H1 (cell line): Measurements from ENCODE around the gene LUZP1. TPM values are rescaled to one million over a fixed set of nuclear protein-coding genes. Genes with fewer than 3 reads are reported as not detected.

Experiments
- CTCF ChIA-PET: fragments of 300-600 bp; sonication (Branson Sonifier 250); formaldehyde crosslinking; loops from one replicate; lab custom pipeline; 2021; ENCODE audit not compliant: partially characterized antibody; lab: Charles Lee
- POLR2A ChIA-PET: fragments of 300-600 bp; sonication (Branson Sonifier 250); formaldehyde crosslinking; loops from one replicate; lab custom pipeline; 2021; ENCODE audit warnings: inconsistent platforms; ENCODE audit not compliant: partially characterized antibody; lab: Charles Lee
- DNase-seq, 2 experiments: peaks; one replicate each; pipeline versions ENCODE4 v3.0.0 to v3.0.0-alpha.2; 2010 to 2022; ENCODE audit warnings: low spot score in 2 of 2, low read depth in 1 of 2, mixed read lengths in 1 of 2
- FAIRE-seq: peaks from 2 replicates; lab custom pipeline; 2011; peaks lifted over from hg19 to GRCh38; lab: Jason Lieb, UNC
- H2AFZ ChIP-seq: 2 replicates; pipeline ENCODE4 v1.8.1; 2012; ENCODE audit warnings: low read length, inconsistent platforms
- H2AK5ac ChIP-seq: 2 replicates; pipeline ENCODE4 v1.6.1; 2013; ENCODE audit warnings: low read depth, low read length
- H2BK120ac ChIP-seq: replicated peaks from 2 replicates; pipeline ENCODE3; 2013; ENCODE audit warnings: low read depth, low read length, inconsistent platforms
- H2BK12ac ChIP-seq: 2 replicates; pipeline ENCODE4 v1.6.1; 2013; ENCODE audit warnings: low read depth, low read length
- H2BK15ac ChIP-seq: 2 replicates; pipeline ENCODE4 v1.6.1; 2013; ENCODE audit warnings: low read length
- H2BK20ac ChIP-seq: 2 replicates; pipeline ENCODE4 v1.6.1; 2013; ENCODE audit warnings: low read length
- H2BK5ac ChIP-seq: 2 replicates; pipeline ENCODE4 v1.6.1; 2013; ENCODE audit warnings: low read depth, low read length
- H3K14ac ChIP-seq: 2 replicates; pipeline ENCODE4 v1.6.1; 2013; ENCODE audit warnings: inconsistent platforms; ENCODE audit not compliant: insufficient read length
- H3K18ac ChIP-seq: 2 replicates; pipeline ENCODE4 v1.6.1; 2013; ENCODE audit warnings: low read length; ENCODE audit errors: extremely low read depth
- H3K23ac ChIP-seq: 2 replicates; pipeline ENCODE4 v1.6.1; 2013; ENCODE audit warnings: inconsistent platforms; ENCODE audit not compliant: insufficient read length
- H3K23me2 ChIP-seq: 2 replicates; pipeline ENCODE4 v1.6.1; 2013; ENCODE audit warnings: low read depth, low read length
- H3K27ac ChIP-seq: 2 replicates; pipeline ENCODE4 v1.6.1; 2011; ENCODE audit warnings: low read depth, low read length, inconsistent platforms
- H3K27me3 ChIP-seq, 4 experiments: replicated peaks in 1 of 4; 1 replicate in 1 of 4; 2 replicates in 3 of 4; pipeline versions ENCODE4 v1.6.1 to v1.8.1; 2011 to 2013; ENCODE audit warnings: low read length in 3 of 4, mild to moderate bottlenecking in 3 of 4, inconsistent platforms in 2 of 4, mixed read lengths in 2 of 4, moderate library complexity in 1 of 4; ENCODE audit not compliant: control insufficient read depth in 3 of 4, insufficient read depth in 3 of 4; ENCODE audit errors: extremely low read depth in 1 of 4
- H3K36me3 ChIP-seq, 4 experiments: 2 replicates each; pipeline versions ENCODE4 v1.6.1 to v1.8.1; 2011 to 2013; ENCODE audit warnings: mild to moderate bottlenecking in 4 of 4, low read length in 3 of 4, moderate library complexity in 2 of 4, control low read depth in 1 of 4, inconsistent platforms in 1 of 4; ENCODE audit not compliant: insufficient read depth in 4 of 4, control insufficient read depth in 2 of 4
- H3K4ac ChIP-seq: replicated peaks from 2 replicates; pipeline ENCODE3; 2013; ENCODE audit warnings: low read length, low read depth, mixed read lengths, inconsistent platforms; ENCODE audit not compliant: insufficient read length
- H3K4me1 ChIP-seq, 4 experiments: replicated peaks in 1 of 4; 1 replicate in 1 of 4; 2 replicates in 3 of 4; pipeline versions ENCODE4 v1.6.1 to v1.8.1; 2011 to 2013; ENCODE audit warnings: low read length in 3 of 4, inconsistent platforms in 2 of 4, mixed read lengths in 1 of 4; ENCODE audit not compliant: insufficient read depth in 4 of 4, control insufficient read depth in 3 of 4
- H3K4me2 ChIP-seq, 2 experiments: 2 replicates each; pipeline versions ENCODE4 v1.6.1 to v1.8.1; 2011 to 2013; ENCODE audit warnings: low read depth in 2 of 2, low read length in 2 of 2, control low read depth in 1 of 2, inconsistent platforms in 1 of 2, mild to moderate bottlenecking in 1 of 2; ENCODE audit not compliant: insufficient read depth in 1 of 2
- H3K4me3 ChIP-seq, 4 experiments: fragments of 200-600, 300-600 bp in 1 of 4; sonication (generic), shearing (Covaris generic), sonication (Bioruptor Twin) in 1 of 4; 2 replicates each; pipeline versions ENCODE4 v1.5.1 to v1.8.1; 2011 to 2016; ENCODE audit warnings: low read length in 4 of 4, low read depth in 3 of 4, control low read depth in 2 of 4, inconsistent platforms in 2 of 4, mild to moderate bottlenecking in 2 of 4, mixed read lengths in 1 of 4, moderate library complexity in 1 of 4; ENCODE audit not compliant: insufficient read depth in 2 of 4; ENCODE audit errors: extremely low read depth in 1 of 4
- H3K56ac ChIP-seq: replicated peaks from 2 replicates; pipeline ENCODE3; 2013; ENCODE audit warnings: low read depth, mild to moderate bottlenecking, mixed read lengths, low read length, inconsistent platforms; ENCODE audit not compliant: insufficient read length
- H3K79me1 ChIP-seq: 2 replicates; pipeline ENCODE4 v1.6.1; 2013; ENCODE audit warnings: low read depth, low read length, control low read depth
- H3K79me2 ChIP-seq, 2 experiments: 2 replicates each; pipeline versions ENCODE4 v1.6.1 to v1.8.1; 2012 to 2013; ENCODE audit warnings: low read length in 2 of 2, mild to moderate bottlenecking in 2 of 2, inconsistent platforms in 1 of 2; ENCODE audit not compliant: insufficient read depth in 2 of 2, control insufficient read depth in 1 of 2
- H3K9ac ChIP-seq, 4 experiments: replicated peaks in 1 of 4; 1 replicate in 1 of 4; 2 replicates in 3 of 4; pipeline versions ENCODE4 v1.6.1 to v1.8.1; 2011 to 2013; ENCODE audit warnings: low read depth in 3 of 4, low read length in 3 of 4, control low read depth in 2 of 4, mild to moderate bottlenecking in 2 of 4, moderate library complexity in 2 of 4, inconsistent platforms in 1 of 4; ENCODE audit errors: extremely low read depth in 1 of 4
- H3K9me3 ChIP-seq, 2 experiments: 2 replicates each; pipeline versions ENCODE4 v1.6.1 to v1.8.1; 2012 to 2013; ENCODE audit warnings: mild to moderate bottlenecking in 2 of 2, moderate library complexity in 2 of 2, control low read depth in 1 of 2, inconsistent platforms in 1 of 2, low read depth in 1 of 2, low read length in 1 of 2, mixed read lengths in 1 of 2; ENCODE audit not compliant: insufficient read depth in 2 of 2
- H4K20me1 ChIP-seq, 2 experiments: replicated peaks in 1 of 2; 2 replicates each; pipeline versions ENCODE3 to v1.8.1; 2011 to 2013; ENCODE audit warnings: inconsistent platforms in 2 of 2, low read length in 2 of 2, mild to moderate bottlenecking in 1 of 2; ENCODE audit not compliant: insufficient read depth in 2 of 2, control insufficient read depth in 1 of 2
- H4K5ac ChIP-seq: 2 replicates; pipeline ENCODE4 v1.6.1; 2013; ENCODE audit warnings: low read length, low read depth, mixed read lengths, inconsistent platforms; ENCODE audit not compliant: insufficient read length
- H4K8ac ChIP-seq: 2 replicates; pipeline ENCODE4 v1.8.0; 2013; ENCODE audit warnings: mild to moderate bottlenecking, moderate library complexity, low read length, inconsistent platforms; ENCODE audit not compliant: insufficient read depth; ENCODE audit errors: extremely low read depth
- H4K91ac ChIP-seq: replicated peaks from 2 replicates; pipeline ENCODE3; 2013; ENCODE audit warnings: low read length, mixed read lengths, inconsistent platforms; ENCODE audit not compliant: insufficient read length
- BACH1 ChIP-seq: IDR thresholded peaks from 2 replicates; pipeline ENCODE4 v1.6.1; 2012; ENCODE audit warnings: low read length, improper control_type of control experiment
- CBX5 ChIP-seq: fragments of 300-800, 300-1000 bp; sonication (generic); IDR thresholded peaks from 2 replicates; pipeline ENCODE4 v1.7.1; 2016; ENCODE audit warnings: antibody characterized with exemption, low read length, low read depth
- CREB1 ChIP-seq: IDR thresholded peaks from 2 replicates; pipeline ENCODE4 v1.6.1; 2012; ENCODE audit warnings: inconsistent platforms
- E2F6 ChIP-seq: IDR thresholded peaks from 2 replicates; pipeline ENCODE4 v1.6.1; 2012; ENCODE audit warnings: inconsistent platforms
- EP300 ChIP-seq, 2 experiments: IDR thresholded peaks; 1 replicate in 1 of 2; 2 replicates in 1 of 2; pipeline ENCODE4 v1.6.1; 2011 to 2012; ENCODE audit warnings: low read depth in 2 of 2, low read length in 2 of 2, mild to moderate bottlenecking in 2 of 2, borderline replicate concordance in 1 of 2, inconsistent platforms in 1 of 2, moderate library complexity in 1 of 2
- HDAC2 ChIP-seq, 2 experiments: fragments of 300-600 bp in 1 of 2; sonication (generic) in 1 of 2; IDR thresholded peaks; 2 replicates each; pipeline ENCODE4 v1.6.1; 2011 to 2012; ENCODE audit warnings: low read depth in 2 of 2, low read length in 2 of 2, mild to moderate bottlenecking in 2 of 2, moderate library complexity in 2 of 2, borderline replicate concordance in 1 of 2, inconsistent platforms in 1 of 2
- JUN ChIP-seq: IDR thresholded peaks from 2 replicates; pipeline ENCODE4 v1.6.1; 2011; ENCODE audit warnings: low read depth, mild to moderate bottlenecking, improper control_type of control experiment, low read length
- KDM1A ChIP-seq: fragments of 200-600, 300-600 bp; sonication (generic); IDR thresholded peaks from 2 replicates; pipeline ENCODE4 v1.7.1; 2016; ENCODE audit warnings: mild to moderate bottlenecking, low read length, borderline replicate concordance
- POLR2AphosphoS5 ChIP-seq: IDR thresholded peaks from 2 replicates; pipeline ENCODE4 v1.6.1; 2011; ENCODE audit warnings: low read depth, low read length
- RAD21 ChIP-seq, 2 experiments: IDR thresholded peaks in 1 of 2; conservative IDR thresholded peaks in 1 of 2; 2 replicates each; pipeline ENCODE4 v1.6.1; 2011; ENCODE audit warnings: low read depth in 2 of 2, low read length in 2 of 2, improper control_type of control experiment in 1 of 2, inconsistent platforms in 1 of 2, mild to moderate bottlenecking in 1 of 2, moderate library complexity in 1 of 2
- TBP ChIP-seq: IDR thresholded peaks from 2 replicates; pipeline ENCODE4 v1.6.1; 2011; ENCODE audit warnings: low read depth, low read length, improper control_type of control experiment
- YY1 ChIP-seq: IDR thresholded peaks from 2 replicates; pipeline ENCODE4 v1.6.1; 2011; ENCODE audit warnings: low read depth, mild to moderate bottlenecking, low read length
- ZNF274 ChIP-seq: IDR thresholded peaks from 2 replicates; pipeline ENCODE4 v1.7.0; 2012; ENCODE audit warnings: low read length, borderline replicate concordance; ENCODE audit errors: extremely low read depth
- WGBS, 2 experiments: shearing (Covaris generic) in 1 of 2; methylation state at CpG; one replicate each; pipeline versions ENCODE4 v1.1.6 to v1.1.7; 2013 to 2015; ENCODE audit warnings: low lambda C conversion rate in 2 of 2, mixed read lengths in 2 of 2, inconsistent platforms in 1 of 2, low coverage in 1 of 2, missing lambda C conversion rate in 1 of 2; ENCODE audit not compliant: insufficient replicate concordance in 2 of 2, insufficient coverage in 1 of 2, insufficient read length in 1 of 2; ENCODE audit errors: extremely low coverage in 1 of 2, missing lambda C conversion rate in 1 of 2; 5-methylcytosine and 5-hydroxymethylcytosine counted together
- polyA plus RNA-seq, 7 experiments: library from polyadenylated mRNA; depleted of rRNA in 3 of 7; stranded (reverse) in 5 of 7; unstranded in 2 of 7; fragments of >200 nt in 5 of 7; fragments of 200-250 nt in 2 of 7; gene quantifications; 1 replicate in 5 of 7; 2 replicates in 1 of 7; 4 replicates in 1 of 7; pipeline versions ENCODE4 v1.2.1 to v1.2.3, GENCODE V29; 2011 to 2013; ENCODE audit warnings: missing spikeins in 2 of 7, mixed read lengths in 2 of 7
- total RNA-seq: library from RNA; stranded (reverse); fragmentation: NEBNext Ultra II Directional; extraction: Animal tissue kit (Norgen Biotek cat#: 25700); gene quantifications from 2 replicates; pipeline ENCODE4 v1.2.1, GENCODE V29; 2021

LUZP1 gene
- total and polyA plus RNA-seq, 2 of the 8 experiments (the other 6 are each of a cell fraction or from before 2014, with no cell fraction given), result 14.0 to 60.5 TPM

- Histone ChIP-seq H3K27me3 (no peaks in the 10 kb centered on the region), H2BK20ac (no peak overlapping the region), H4K5ac (no peak overlapping the region), H3K27ac (no peak overlapping the region), H3K23ac (no peak overlapping the region), H3K79me2 (peaks cover 0 to 88% of the 10 kb centered on the region in 2 experiments; a peak in 3 of 4 replicates), H3K9ac (no peak overlapping the region), H3K4me1 (peaks cover 0 to 4% (median 2%) of the 10 kb centered on the region in 4 experiments; a peak in 2 of 7 replicates), H2BK15ac (no peak overlapping the region), H3K4me3 (no peak overlapping the region), H3K18ac (no peak overlapping the region), H3K9me3 (no peaks in the 10 kb centered on the region), H2BK12ac (no peak overlapping the region), H3K23me2 (no peaks in the 10 kb centered on the region; the same call in 1 of the 2 replicates), H2AFZ (no peak overlapping the region), H3K36me3 (no peaks in the 10 kb centered on the region), H2BK120ac (no peak overlapping the region), H2BK5ac (no peak overlapping the region), H4K91ac (no peak overlapping the region), H3K14ac (no peak overlapping the region), H4K8ac (no peak overlapping the region), H3K79me1 (peaks cover 2% of the 10 kb centered on the region), H4K20me1 (peaks cover 4 to 6% of the 10 kb centered on the region in 2 experiments), H3K56ac (no peak overlapping the region), H3K4ac (no peak overlapping the region), H2AK5ac (no peak overlapping the region), H3K4me2 (no peak overlapping the region)
- no peak for TF ChIP-seq HDAC2 (IDR thresholded peaks at IDR 0.05; ENCODE audit: borderline replicate concordance in 1 of 2, low read depth in 2 of 2, low read length in 2 of 2)
- no peak for TF ChIP-seq RAD21 (IDR thresholded peaks at IDR 0.05 in 1 of 2, conservative IDR thresholded peaks at IDR 0.05 in 1 of 2; ENCODE audit: low read depth in 2 of 2, low read length in 2 of 2)
- no peak for TF ChIP-seq YY1
- TF ChIP-seq JUN, result no peak
- no peak for TF ChIP-seq EP300 (IDR thresholded peaks at IDR 0.05; ENCODE audit: borderline replicate concordance in 1 of 2, low read depth in 2 of 2, low read length in 2 of 2)
- TF ChIP-seq CREB1, result no peak
- TF ChIP-seq BACH1, result no peak
- no peak for TF ChIP-seq POLR2AphosphoS5
- TF ChIP-seq KDM1A, result no peak
- TF ChIP-seq E2F6, result no peak
- TF ChIP-seq TBP, result no peak
- TF ChIP-seq CBX5, result no peak
- TF ChIP-seq ZNF274, result no peak
- FAIRE-seq (no peak), DNase-seq (no peak)
- 99% methylated on average over 5 of the region's 5 CpGs; no CpG with 5 or more reads in 1 of the 2 experiments for WGBS, 2 experiments
- ChIA-PET POLR2A (interaction anchor here (2.6 kb wide), 1 partner anchor 34 kb away, joined by 9 read pairs; no protein-coding TSS in a partner anchor), CTCF (interaction anchor here (1.1 to 1.5 kb wide), 2 partner anchors 8 to 34 kb away, joined by 4 read pairs; no protein-coding TSS in a partner anchor)
These were observed 35.1 kb downstream of the LUZP1 start for GRCh38 chr1:23133587-23133986.
